Measurements from ENCODE around the gene RFT1. TPM values are rescaled to one million over a fixed set of nuclear protein-coding genes. Genes with fewer than 3 reads are reported as not detected.

Gene RFT1
- total and polyA plus RNA-seq, 2 of the 13 experiments (the other 11 are each of a cell fraction or from before 2014, with no cell fraction given) = 23.2 to 37.0 TPM

DNA sequence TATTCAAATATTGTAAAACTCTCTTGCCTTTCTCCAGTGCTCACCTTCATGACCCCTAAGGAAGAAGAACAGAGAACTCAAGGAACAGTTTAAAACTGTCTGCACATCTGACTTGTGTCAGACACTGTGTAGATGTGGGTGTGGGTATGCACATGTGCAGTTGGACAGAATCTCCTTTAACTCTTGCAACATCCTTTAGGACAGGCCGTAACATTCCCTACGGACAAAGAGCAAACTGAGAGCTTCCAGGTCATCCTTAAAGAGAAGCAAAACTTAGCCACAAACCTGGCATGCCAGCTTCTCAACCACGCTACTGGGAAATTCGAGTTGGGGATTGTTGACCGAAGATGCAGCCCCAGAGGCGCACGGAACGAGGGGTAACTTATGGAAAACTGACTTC lies 80.2 kb downstream of the RFT1 start:
- ChIA-PET POLR2A (no interaction called here), CTCF (ENCODE audit: low intra/inter-chr PET ratio, low total read pairs) (no interaction called here)
- Histone ChIP-seq H4K20me1 (ENCODE audit: insufficient read depth, low read length) (no peaks in the 10 kb centered on the region), H3K4me3 (replicated peaks in 1 of 3; ENCODE audit: insufficient read depth in 1 of 3, low read depth in 2 of 3, low read length in 3 of 3) (0 out of 6 replicates have a peak overlapping the region, but pooled peaks of 2 of the 3 experiments have one; percentile 3 to 13), H3K36me3 (replicated peaks in 1 of 2; ENCODE audit: control insufficient read depth in 1 of 2, insufficient read depth in 2 of 2, low read length in 2 of 2) (no peaks in the 10 kb centered on the region), H3K79me2 (ENCODE audit: insufficient read depth, low read length) (no peaks in the 10 kb centered on the region), H3K4me2 (ENCODE audit: low read depth, low read length) (peak overlapping the region; percentile 55), H3K27me3 (ENCODE audit: control insufficient read depth in 1 of 2, insufficient read depth in 2 of 2, low read length in 2 of 2) (no peaks in the 10 kb centered on the region; a peak in 1 of 5 replicates), H3K27ac (ENCODE audit: extremely low read length, insufficient read depth, low read length) (no peak overlapping the region), H3K4me1 (ENCODE audit: insufficient read depth, low read length) (peaks cover 21% of the 10 kb centered on the region), H3K9me3 (ENCODE audit: low read length) (no peaks in the 10 kb centered on the region), H2AFZ (ENCODE audit: low read length) (no peak overlapping the region), H3K9ac (ENCODE audit: insufficient read depth, low read depth, low read length) (no peak overlapping the region)
- 0% methylated on average over 7 of the region's 8 CpGs for WGBS (ENCODE audit: low lambda C conversion rate)
- in situ Hi-C loops (cut with HindIII; ENCODE audit: extremely low pct_ligation_motif_present, low pct_unique_long_range_greater_than_20kb) (no loop called here), intact Hi-C loops (cut with micrococcal nuclease; ENCODE audit: unreplicated experiment) (loop anchor here (10.0 kb wide), 1 partner anchor 75 kb away; no protein-coding TSS in a partner anchor)
- DNase-seq (ENCODE audit: low spot score) (no peak), ATAC-seq (peak; percentile 59), FAIRE-seq (peak; percentile 66)
- no TSS peak for BruUV-seq (replicated peaks)
- TF ChIP-seq CEBPB (IDR thresholded peaks at IDR 0.05; ENCODE audit: borderline replicate concordance, low read depth, low read length) (peak; percentile 86), ZNF780A (CRISPR knock-in tag; IDR thresholded peaks at IDR 0.05) (no peak), DNMT3B (CRISPR knock-in tag; conservative IDR thresholded peaks at IDR 0.05) (no peak), CEBPG (CRISPR knock-in tag; IDR thresholded peaks at IDR 0.05) (peak; percentile 68), ZSCAN25 (CRISPR knock-in tag; IDR thresholded peaks at IDR 0.05) (no peak), KDM2A (CRISPR knock-in tag; IDR thresholded peaks at IDR 0.05; ENCODE audit: borderline replicate concordance, low read depth) (no peak), CHD4 (IDR thresholded peaks at IDR 0.05; ENCODE audit: borderline replicate concordance, low read length) (no peak), GATAD2A (CRISPR knock-in tag; IDR thresholded peaks at IDR 0.05) (0 out of 2 replicates have a peak, but pooled peaks have one; percentile 16), TEAD3 (CRISPR knock-in tag; optimal IDR thresholded peaks at IDR 0.05; ENCODE audit: borderline replicate concordance) (peak; percentile 63), ZNF652 (CRISPR knock-in tag; IDR thresholded peaks at IDR 0.05; ENCODE audit: borderline replicate concordance, low read depth) (peak; percentile 70; the same call in 1 of the 2 replicates)
- TF ChIP-seq, protein P1, sequence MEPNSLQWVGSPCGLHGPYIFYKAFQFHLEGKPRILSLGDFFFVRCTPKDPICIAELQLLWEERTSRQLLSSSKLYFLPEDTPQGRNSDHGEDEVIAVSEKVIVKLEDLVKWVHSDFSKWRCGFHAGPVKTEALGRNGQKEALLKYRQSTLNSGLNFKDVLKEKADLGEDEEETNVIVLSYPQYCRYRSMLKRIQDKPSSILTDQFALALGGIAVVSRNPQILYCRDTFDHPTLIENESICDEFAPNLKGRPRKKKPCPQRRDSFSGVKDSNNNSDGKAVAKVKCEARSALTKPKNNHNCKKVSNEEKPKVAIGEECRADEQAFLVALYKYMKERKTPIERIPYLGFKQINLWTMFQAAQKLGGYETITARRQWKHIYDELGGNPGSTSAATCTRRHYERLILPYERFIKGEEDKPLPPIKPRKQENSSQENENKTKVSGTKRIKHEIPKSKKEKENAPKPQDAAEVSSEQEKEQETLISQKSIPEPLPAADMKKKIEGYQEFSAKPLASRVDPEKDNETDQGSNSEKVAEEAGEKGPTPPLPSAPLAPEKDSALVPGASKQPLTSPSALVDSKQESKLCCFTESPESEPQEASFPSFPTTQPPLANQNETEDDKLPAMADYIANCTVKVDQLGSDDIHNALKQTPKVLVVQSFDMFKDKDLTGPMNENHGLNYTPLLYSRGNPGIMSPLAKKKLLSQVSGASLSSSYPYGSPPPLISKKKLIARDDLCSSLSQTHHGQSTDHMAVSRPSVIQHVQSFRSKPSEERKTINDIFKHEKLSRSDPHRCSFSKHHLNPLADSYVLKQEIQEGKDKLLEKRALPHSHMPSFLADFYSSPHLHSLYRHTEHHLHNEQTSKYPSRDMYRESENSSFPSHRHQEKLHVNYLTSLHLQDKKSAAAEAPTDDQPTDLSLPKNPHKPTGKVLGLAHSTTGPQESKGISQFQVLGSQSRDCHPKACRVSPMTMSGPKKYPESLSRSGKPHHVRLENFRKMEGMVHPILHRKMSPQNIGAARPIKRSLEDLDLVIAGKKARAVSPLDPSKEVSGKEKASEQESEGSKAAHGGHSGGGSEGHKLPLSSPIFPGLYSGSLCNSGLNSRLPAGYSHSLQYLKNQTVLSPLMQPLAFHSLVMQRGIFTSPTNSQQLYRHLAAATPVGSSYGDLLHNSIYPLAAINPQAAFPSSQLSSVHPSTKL (CRISPR knock-in tag; IDR thresholded peaks at IDR 0.05) = no peak
- TF ChIP-seq, protein P2, sequence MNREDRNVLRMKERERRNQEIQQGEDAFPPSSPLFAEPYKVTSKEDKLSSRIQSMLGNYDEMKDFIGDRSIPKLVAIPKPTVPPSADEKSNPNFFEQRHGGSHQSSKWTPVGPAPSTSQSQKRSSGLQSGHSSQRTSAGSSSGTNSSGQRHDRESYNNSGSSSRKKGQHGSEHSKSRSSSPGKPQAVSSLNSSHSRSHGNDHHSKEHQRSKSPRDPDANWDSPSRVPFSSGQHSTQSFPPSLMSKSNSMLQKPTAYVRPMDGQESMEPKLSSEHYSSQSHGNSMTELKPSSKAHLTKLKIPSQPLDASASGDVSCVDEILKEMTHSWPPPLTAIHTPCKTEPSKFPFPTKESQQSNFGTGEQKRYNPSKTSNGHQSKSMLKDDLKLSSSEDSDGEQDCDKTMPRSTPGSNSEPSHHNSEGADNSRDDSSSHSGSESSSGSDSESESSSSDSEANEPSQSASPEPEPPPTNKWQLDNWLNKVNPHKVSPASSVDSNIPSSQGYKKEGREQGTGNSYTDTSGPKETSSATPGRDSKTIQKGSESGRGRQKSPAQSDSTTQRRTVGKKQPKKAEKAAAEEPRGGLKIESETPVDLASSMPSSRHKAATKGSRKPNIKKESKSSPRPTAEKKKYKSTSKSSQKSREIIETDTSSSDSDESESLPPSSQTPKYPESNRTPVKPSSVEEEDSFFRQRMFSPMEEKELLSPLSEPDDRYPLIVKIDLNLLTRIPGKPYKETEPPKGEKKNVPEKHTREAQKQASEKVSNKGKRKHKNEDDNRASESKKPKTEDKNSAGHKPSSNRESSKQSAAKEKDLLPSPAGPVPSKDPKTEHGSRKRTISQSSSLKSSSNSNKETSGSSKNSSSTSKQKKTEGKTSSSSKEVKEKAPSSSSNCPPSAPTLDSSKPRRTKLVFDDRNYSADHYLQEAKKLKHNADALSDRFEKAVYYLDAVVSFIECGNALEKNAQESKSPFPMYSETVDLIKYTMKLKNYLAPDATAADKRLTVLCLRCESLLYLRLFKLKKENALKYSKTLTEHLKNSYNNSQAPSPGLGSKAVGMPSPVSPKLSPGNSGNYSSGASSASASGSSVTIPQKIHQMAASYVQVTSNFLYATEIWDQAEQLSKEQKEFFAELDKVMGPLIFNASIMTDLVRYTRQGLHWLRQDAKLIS (CRISPR knock-in tag; IDR thresholded peaks at IDR 0.05) = no peak
